ENCODE data around the gene CCDC150. TPM values are rescaled to one million over a fixed set of nuclear protein-coding genes. Genes with fewer than 3 reads are reported as not detected.
"Not testable (repeated sequence)": the region's sequence is repeated elsewhere in the genome, so short reads cannot be mapped to it uniquely, and the experiment has no call there.

CCDC150 gene
- total RNA-seq, 2 donors from 2014 or later = 0.56 TPM; not detected in 1

GRCh38 chr2:196719110-196719872 lies 79.8 kb downstream of the CCDC150 start:
- H3K4me3 ChIP-seq = no peak overlapping the region
- DNase-seq (ENCODE audit: low spot score) (no peak), ATAC-seq (ENCODE audit: insufficient number of reproducible peaks, low FRiP score, low read depth) (no peak)

GRCh38 chr2:196723571-196723970 lies 84.1 kb downstream of the CCDC150 start:
- no peak overlapping the region for H3K4me3 ChIP-seq
- no peaks in the 10 kb centered on the region for H3K9me3 ChIP-seq
- no peak for TF ChIP-seq CTCF (IDR thresholded peaks at IDR 0.05)
- no peak for ATAC-seq (ENCODE audit: insufficient number of reproducible peaks, low FRiP score, low read depth)
- no peak overlapping the region for H3K27ac ChIP-seq
- no peaks in the 10 kb centered on the region for H3K4me1 ChIP-seq (ENCODE audit: control insufficient read depth in 1 of 2, low read depth in 2 of 2)
- DNase-seq (ENCODE audit: low spot score) = no peak
- H3K27me3 ChIP-seq (replicated peaks; ENCODE audit: insufficient read depth) = no peaks in the 10 kb centered on the region
- H3K36me3 ChIP-seq = no peaks in the 10 kb centered on the region

More at GRCh38 chr2:196719110-196719872, 79.8 kb downstream of the CCDC150 start:
- Histone ChIP-seq H3K4me1 (ENCODE audit: control insufficient read depth in 1 of 2, low read depth in 2 of 2) (no peaks in the 10 kb centered on the region), H3K9me3 (no peaks in the 10 kb centered on the region), H3K36me3 (no peaks in the 10 kb centered on the region), H3K27me3 (replicated peaks; ENCODE audit: insufficient read depth) (no peaks in the 10 kb centered on the region), H3K27ac (no peak overlapping the region)
- no peak for TF ChIP-seq CTCF (IDR thresholded peaks at IDR 0.05)

GRCh38 chr2:196725218-196725617 lies 85.7 kb downstream of the CCDC150 start:
- H3K36me3 ChIP-seq = no peaks in the 10 kb centered on the region
- H3K4me3 ChIP-seq = no peak overlapping the region
- H3K27me3 ChIP-seq (replicated peaks; ENCODE audit: insufficient read depth) = no peaks in the 10 kb centered on the region
- ATAC-seq (ENCODE audit: insufficient number of reproducible peaks, low FRiP score, low read depth) = no peak
- no peaks in the 10 kb centered on the region for H3K9me3 ChIP-seq
- no peak for DNase-seq (ENCODE audit: low spot score)
- no peak for TF ChIP-seq CTCF (IDR thresholded peaks at IDR 0.05)
- H3K4me1 ChIP-seq (ENCODE audit: control insufficient read depth in 1 of 2, low read depth in 2 of 2) = no peaks in the 10 kb centered on the region
- no peak overlapping the region for H3K27ac ChIP-seq

GRCh38 chr2:196725882-196726281 lies 86.4 kb downstream of the CCDC150 start:
- Histone ChIP-seq H3K27ac (no peak overlapping the region), H3K9me3 (no peaks in the 10 kb centered on the region), H3K27me3 (replicated peaks; ENCODE audit: insufficient read depth) (no peaks in the 10 kb centered on the region), H3K36me3 (no peaks in the 10 kb centered on the region), H3K4me3 (no peak overlapping the region), H3K4me1 (ENCODE audit: control insufficient read depth in 1 of 2, low read depth in 2 of 2) (no peaks in the 10 kb centered on the region)
- DNase-seq (ENCODE audit: low spot score) (no peak), ATAC-seq (ENCODE audit: insufficient number of reproducible peaks, low FRiP score, low read depth) (no peak)
- TF ChIP-seq CTCF (IDR thresholded peaks at IDR 0.05) = no peak

GRCh38 chr2:196729418-196729817 lies 89.9 kb downstream of the CCDC150 start:
- no peak overlapping the region for H3K27ac ChIP-seq
- no peaks in the 10 kb centered on the region for H3K9me3 ChIP-seq
- no peaks in the 10 kb centered on the region for H3K36me3 ChIP-seq
- no peaks in the 10 kb centered on the region for H3K4me1 ChIP-seq (ENCODE audit: control insufficient read depth in 1 of 2, low read depth in 2 of 2)
- H3K4me3 ChIP-seq = no peak overlapping the region
- ATAC-seq (ENCODE audit: insufficient number of reproducible peaks, low FRiP score, low read depth) (no peak), DNase-seq (ENCODE audit: low spot score) (no peak)
- no peak for TF ChIP-seq CTCF (IDR thresholded peaks at IDR 0.05)
- no peaks in the 10 kb centered on the region for H3K27me3 ChIP-seq (replicated peaks; ENCODE audit: insufficient read depth)

GRCh38 chr2:196736646-196737045 lies 97.1 kb downstream of the CCDC150 start:
- H3K27ac ChIP-seq; H3K27me3 ChIP-seq (replicated peaks; ENCODE audit: insufficient read depth); DNase-seq (ENCODE audit: low spot score); H3K9me3 ChIP-seq; H3K36me3 ChIP-seq; H3K4me1 ChIP-seq (ENCODE audit: control insufficient read depth in 1 of 2, low read depth in 2 of 2); H3K4me3 ChIP-seq; ATAC-seq (ENCODE audit: insufficient number of reproducible peaks, low FRiP score, low read depth): not testable (repeated sequence)

All from thoracic aorta (tissue), 2 donors.